Measurements from ENCODE around the gene MYOM1. TPM values are rescaled to one million over a fixed set of nuclear protein-coding genes. Genes with fewer than 3 reads are reported as not detected.

The MYOM1 gene
- total RNA-seq, 1 donor from 2014 or later: 2.4 TPM

GRCh38 chr18:3256693-3257626 lies 37.2 kb upstream of the MYOM1 start:
- no peak for DNase-seq (ENCODE audit: low spot score)
- no peaks in the 10 kb centered on the region for H3K27me3 Mint-ChIP-seq (ENCODE audit: low read depth)
- peaks cover 72% of the 10 kb centered on the region for H3K4me1 Mint-ChIP-seq (ENCODE audit: low read depth)
- no peak overlapping the region for H3K4me3 Mint-ChIP-seq (ENCODE audit: low read depth)
- H3K27ac Mint-ChIP-seq: peak overlapping the region; percentile 71
- H3K9me3 Mint-ChIP-seq: no peaks in the 10 kb centered on the region
- H3K36me3 Mint-ChIP-seq (ENCODE audit: low read depth): peaks cover 68% of the 10 kb centered on the region
- intact Hi-C loops (cut with micrococcal nuclease): no loop called here

DNA sequence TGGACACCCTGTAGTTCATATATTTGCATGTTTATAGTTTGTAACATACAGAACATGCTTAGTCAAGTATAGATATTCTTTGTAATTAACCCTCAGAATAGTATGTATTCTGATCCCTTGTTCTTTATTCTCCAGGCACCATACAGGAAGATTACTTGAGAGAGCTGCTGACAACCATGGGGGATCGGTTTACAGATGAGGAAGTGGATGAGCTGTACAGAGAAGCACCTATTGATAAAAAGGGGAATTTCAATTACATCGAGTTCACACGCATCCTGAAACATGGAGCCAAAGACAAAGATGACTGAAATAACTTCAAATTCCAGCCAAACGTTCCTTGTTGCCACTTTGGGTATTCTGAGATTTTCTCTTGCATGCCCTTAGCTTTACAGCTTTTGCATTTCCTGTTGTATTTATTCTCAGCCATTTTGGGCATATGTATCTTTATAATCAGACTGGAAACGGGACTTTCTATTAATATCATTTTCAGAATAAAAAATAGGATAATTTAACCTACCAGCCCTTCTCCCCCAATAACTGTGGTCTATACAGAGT lies 35.9 kb upstream of the MYOM1 start:
- H3K27ac Mint-ChIP-seq: peak overlapping the region; percentile 42
- H3K4me3 Mint-ChIP-seq (ENCODE audit: low read depth): no peak overlapping the region
- H3K9me3 Mint-ChIP-seq: no peaks in the 10 kb centered on the region
- intact Hi-C loops (cut with micrococcal nuclease): no loop called here
- peaks cover 76% of the 10 kb centered on the region for H3K4me1 Mint-ChIP-seq (ENCODE audit: low read depth)
- no peaks in the 10 kb centered on the region for H3K27me3 Mint-ChIP-seq (ENCODE audit: low read depth)
- no peak for DNase-seq (ENCODE audit: low spot score)
- H3K36me3 Mint-ChIP-seq (ENCODE audit: low read depth): peaks cover 69% of the 10 kb centered on the region

DNA sequence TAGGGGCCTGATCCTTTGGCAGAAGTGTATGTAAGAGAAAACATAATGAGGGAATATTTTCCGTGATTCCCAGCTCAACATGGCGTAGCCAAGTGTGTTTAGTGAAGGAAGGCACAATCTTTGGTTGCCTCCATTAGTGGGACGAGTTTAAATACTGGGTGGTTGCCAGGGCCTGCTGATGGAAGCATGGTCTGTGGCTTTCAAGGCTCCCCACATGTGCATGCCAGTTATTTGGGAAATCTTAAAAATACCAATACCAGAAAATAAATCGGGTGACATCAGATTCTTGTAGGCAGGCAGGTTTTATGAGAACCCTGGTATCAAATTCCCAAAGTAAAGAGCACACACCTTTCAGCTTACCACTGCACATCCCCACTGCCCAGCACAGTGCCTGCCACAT lies 35.0 kb upstream of the MYOM1 start:
- H3K4me3 Mint-ChIP-seq (ENCODE audit: low read depth): no peak overlapping the region
- H3K36me3 Mint-ChIP-seq (ENCODE audit: low read depth): peaks cover 77% of the 10 kb centered on the region
- H3K9me3 Mint-ChIP-seq: no peaks in the 10 kb centered on the region
- intact Hi-C loops (cut with micrococcal nuclease): no loop called here
- H3K27me3 Mint-ChIP-seq (ENCODE audit: low read depth): no peaks in the 10 kb centered on the region
- peaks cover 83% of the 10 kb centered on the region for H3K4me1 Mint-ChIP-seq (ENCODE audit: low read depth)
- DNase-seq (ENCODE audit: low spot score): no peak
- peak overlapping the region; percentile 9 for H3K27ac Mint-ChIP-seq

GRCh38 chr18:3252843-3253242 lies 33.1 kb upstream of the MYOM1 start:
- H3K4me3 Mint-ChIP-seq (ENCODE audit: low read depth): no peak overlapping the region
- peaks cover 81% of the 10 kb centered on the region for H3K36me3 Mint-ChIP-seq (ENCODE audit: low read depth)
- DNase-seq (ENCODE audit: low spot score): no peak
- H3K27ac Mint-ChIP-seq: peak overlapping the region; percentile 20
- H3K27me3 Mint-ChIP-seq (ENCODE audit: low read depth): no peaks in the 10 kb centered on the region
- intact Hi-C loops (cut with micrococcal nuclease): no loop called here
- H3K9me3 Mint-ChIP-seq: no peaks in the 10 kb centered on the region
- H3K4me1 Mint-ChIP-seq (ENCODE audit: low read depth): peaks cover 68% of the 10 kb centered on the region

GRCh38 chr18:3251963-3252277 lies 32.2 kb upstream of the MYOM1 start:
- Mint-ChIP-seq H3K4me3 (ENCODE audit: low read depth) (peak overlapping the region; percentile 49), H3K27ac (peak overlapping the region; percentile 15), H3K4me1 (ENCODE audit: low read depth) (peaks cover 59% of the 10 kb centered on the region), H3K27me3 (ENCODE audit: low read depth) (no peaks in the 10 kb centered on the region), H3K9me3 (no peaks in the 10 kb centered on the region), H3K36me3 (ENCODE audit: low read depth) (peaks cover 72% of the 10 kb centered on the region)
- no peak for DNase-seq (ENCODE audit: low spot score)
- intact Hi-C loops (cut with micrococcal nuclease): no loop called here

GRCh38 chr18:3251249-3251962 lies 31.6 kb upstream of the MYOM1 start:
- no peaks in the 10 kb centered on the region for H3K27me3 Mint-ChIP-seq (ENCODE audit: low read depth)
- peaks cover 55% of the 10 kb centered on the region for H3K4me1 Mint-ChIP-seq (ENCODE audit: low read depth)
- H3K4me3 Mint-ChIP-seq (ENCODE audit: low read depth): peak overlapping the region; percentile 49
- peak overlapping the region; percentile 15 for H3K27ac Mint-ChIP-seq
- DNase-seq (ENCODE audit: low spot score): no peak
- intact Hi-C loops (cut with micrococcal nuclease): no loop called here
- no peaks in the 10 kb centered on the region for H3K9me3 Mint-ChIP-seq
- peaks cover 67% of the 10 kb centered on the region for H3K36me3 Mint-ChIP-seq (ENCODE audit: low read depth)

DNA sequence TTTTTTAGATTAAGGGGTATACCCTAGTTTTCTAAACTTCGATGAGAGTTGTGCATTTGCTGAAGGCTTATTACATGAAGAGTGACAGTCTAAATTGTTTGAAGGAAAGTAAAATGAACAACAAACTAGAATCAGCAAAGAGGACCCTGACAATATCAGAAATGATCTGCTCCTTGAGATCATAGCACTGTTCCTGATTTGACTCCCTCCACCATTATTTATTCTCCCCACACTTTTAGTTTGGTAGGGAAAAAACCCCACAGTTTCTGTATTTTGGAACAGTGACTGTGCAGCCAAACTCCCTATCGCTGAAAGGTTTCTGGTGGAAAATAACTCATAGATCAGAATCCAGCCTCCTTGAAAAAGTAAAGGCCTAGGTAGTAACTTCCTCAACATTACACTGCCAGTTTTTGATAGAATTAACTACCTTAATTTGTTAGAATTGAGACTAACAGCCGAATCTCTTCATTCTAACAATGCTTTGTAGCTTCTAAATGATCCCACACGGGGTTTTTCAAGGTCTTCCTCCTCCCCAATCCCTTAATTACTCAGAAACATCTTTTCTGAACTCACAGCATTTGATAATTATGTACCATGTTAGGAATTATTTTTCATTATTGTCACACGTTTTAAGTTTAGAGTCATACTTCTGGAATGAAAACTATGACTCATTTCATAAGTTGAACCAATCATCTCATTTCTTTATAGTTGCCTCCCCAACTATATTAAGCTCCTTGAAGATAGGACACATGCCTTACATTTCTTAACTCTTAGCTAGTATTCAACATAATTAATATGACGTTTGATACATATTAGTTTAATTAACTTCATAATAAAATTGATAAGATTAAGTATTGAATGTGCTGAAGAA lies 30.7 kb upstream of the MYOM1 start:
- H3K9me3 Mint-ChIP-seq: no peaks in the 10 kb centered on the region
- H3K27ac Mint-ChIP-seq: peak overlapping the region; percentile 92
- no peak for DNase-seq (ENCODE audit: low spot score)
- peak overlapping the region; percentile 86 for H3K4me3 Mint-ChIP-seq (ENCODE audit: low read depth)
- intact Hi-C loops (cut with micrococcal nuclease): loop anchor here (1.0 kb wide), 1 partner anchor 11 kb away; no protein-coding TSS in a partner anchor
- no peaks in the 10 kb centered on the region for H3K27me3 Mint-ChIP-seq (ENCODE audit: low read depth)
- H3K4me1 Mint-ChIP-seq (ENCODE audit: low read depth): peaks cover 54% of the 10 kb centered on the region
- H3K36me3 Mint-ChIP-seq (ENCODE audit: low read depth): peaks cover 57% of the 10 kb centered on the region

DNA sequence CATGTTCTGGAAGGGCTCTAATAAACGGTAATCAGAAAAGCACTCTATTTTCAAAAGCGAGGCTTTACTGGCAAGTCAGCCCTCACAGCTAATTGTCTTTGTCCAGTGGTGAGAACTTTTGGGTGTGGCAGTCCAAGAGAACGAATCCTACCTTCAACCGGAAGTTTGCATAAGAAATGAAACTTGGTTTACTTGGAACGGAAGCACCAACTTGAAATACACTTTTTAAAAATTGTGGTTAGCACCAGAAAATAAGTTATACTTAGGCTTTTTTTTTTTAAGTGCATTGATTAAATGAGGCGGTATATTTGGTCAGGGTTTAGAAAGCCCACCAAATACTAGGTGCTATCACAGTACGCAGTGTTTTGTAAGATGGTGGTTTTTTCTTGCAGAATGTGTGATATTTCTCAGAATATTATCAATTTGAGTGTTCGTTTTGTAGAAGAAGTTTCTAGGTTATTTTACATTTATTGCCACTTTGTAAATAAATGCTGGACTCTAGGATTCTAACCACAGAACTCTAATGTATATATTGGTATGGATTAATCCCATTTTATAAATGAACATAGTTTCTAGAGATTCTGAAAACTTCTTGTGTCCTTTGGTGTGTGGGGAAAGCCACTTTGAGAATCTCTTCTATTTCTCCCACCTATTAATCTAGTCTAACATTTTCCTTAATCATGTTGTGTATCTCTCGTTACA lies 29.0 kb upstream of the MYOM1 start:
- Mint-ChIP-seq H3K27ac (peak overlapping the region; percentile 92), H3K27me3 (ENCODE audit: low read depth) (no peaks in the 10 kb centered on the region), H3K4me1 (ENCODE audit: low read depth) (peaks cover 52% of the 10 kb centered on the region), H3K36me3 (ENCODE audit: low read depth) (peaks cover 47% of the 10 kb centered on the region), H3K9me3 (no peaks in the 10 kb centered on the region), H3K4me3 (ENCODE audit: low read depth) (peak overlapping the region; percentile 90)
- intact Hi-C loops (cut with micrococcal nuclease): loop anchor here (5.0 kb wide), 3 partner anchors 267 to 482 kb away; partner anchors contain the start of gene EMILIN2
- peak; percentile 40 for DNase-seq (ENCODE audit: low spot score)

DNA sequence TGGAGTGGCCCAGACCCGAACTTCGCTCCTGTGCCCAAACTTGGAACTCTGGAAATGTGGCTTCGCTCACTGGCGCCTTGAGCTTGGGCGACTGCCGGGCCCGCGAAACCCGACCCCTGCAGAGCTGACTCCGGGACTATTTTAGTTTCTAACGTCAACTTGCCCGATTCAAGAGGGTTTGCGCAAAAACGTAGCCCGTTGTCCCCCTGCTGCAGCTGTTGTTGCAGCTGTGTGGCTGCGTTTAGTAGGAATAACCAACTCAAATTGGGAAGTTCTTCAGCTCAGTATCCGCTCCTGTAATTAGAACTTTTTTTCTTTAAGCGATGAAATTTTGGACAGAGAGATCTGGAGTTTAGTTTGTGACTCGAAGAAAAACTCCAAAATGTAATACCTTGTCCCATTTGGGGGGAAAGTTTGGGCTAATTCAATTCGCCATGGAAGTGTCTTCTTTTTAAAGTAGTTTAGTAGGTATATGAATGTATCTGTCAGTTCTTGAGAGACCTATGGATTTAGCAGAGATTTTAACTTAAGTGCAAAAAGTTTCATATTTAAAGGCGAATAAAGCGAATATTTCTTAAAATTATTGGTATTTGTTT lies 28.4 kb upstream of the MYOM1 start:
- Mint-ChIP-seq H3K4me3 (ENCODE audit: low read depth) (peak overlapping the region; percentile 90), H3K27ac (peak overlapping the region; percentile 92), H3K4me1 (ENCODE audit: low read depth) (peaks cover 50% of the 10 kb centered on the region), H3K27me3 (ENCODE audit: low read depth) (no peaks in the 10 kb centered on the region), H3K36me3 (ENCODE audit: low read depth) (peaks cover 42% of the 10 kb centered on the region), H3K9me3 (no peaks in the 10 kb centered on the region)
- intact Hi-C loops (cut with micrococcal nuclease): loop anchor here (5.0 kb wide), 3 partner anchors 266 to 481 kb away; partner anchors contain the start of gene EMILIN2
- DNase-seq (ENCODE audit: low spot score): no peak

DNA sequence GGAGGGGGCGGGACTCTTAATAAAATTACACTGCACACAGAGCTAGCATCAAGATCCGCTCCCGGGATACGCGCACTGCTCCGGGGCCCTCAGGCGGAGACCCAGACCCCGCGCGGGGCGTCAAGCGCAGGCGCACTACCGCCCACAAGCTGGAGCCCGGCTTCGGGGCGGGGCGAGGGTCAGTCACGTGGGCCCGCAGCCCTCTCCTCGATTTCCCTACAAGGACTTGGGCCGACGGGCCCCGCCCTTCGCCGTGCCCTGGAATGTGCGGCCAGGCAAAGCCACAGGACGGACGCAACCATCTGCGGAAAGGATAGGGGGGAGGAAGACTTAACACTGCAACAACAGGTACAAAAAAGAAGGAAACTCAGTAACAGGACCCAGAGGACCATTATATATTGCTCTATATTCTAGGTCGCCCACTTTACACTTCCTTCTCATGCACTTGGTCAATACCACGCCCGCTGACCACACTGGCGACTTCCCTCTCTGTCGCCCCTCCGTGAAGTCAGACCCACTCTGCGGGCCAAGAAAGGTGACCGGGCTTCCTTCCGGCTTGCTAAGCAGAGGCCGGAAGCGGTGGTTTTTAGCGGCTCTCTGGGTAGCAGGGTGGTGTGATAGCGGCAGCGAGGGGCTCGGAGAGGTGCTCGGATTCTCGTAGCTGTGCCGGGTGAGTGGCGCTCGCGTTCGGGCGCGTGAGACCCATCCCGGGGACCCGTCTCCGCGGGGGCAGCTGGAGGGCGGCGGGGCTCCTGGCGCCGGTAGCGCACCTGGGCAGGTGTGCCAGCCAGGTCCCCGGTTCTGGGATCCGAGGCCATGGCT lies 27.7 kb upstream of the MYOM1 start, which contains the start of gene MYL12A:
Gene MYL12A, plus strand, starts transcription at position 562 of the 822 bp plus-strand sequence. CDS start 5,447 bp downstream, outside the sequence.
- intact Hi-C loops (cut with micrococcal nuclease): loop anchor here (1.0 to 5.0 kb wide), 9 partner anchors 15 to 592 kb away; partner anchors contain the start of genes EMILIN2, LPIN2, MYL12B and SMCHD1
- Mint-ChIP-seq H3K36me3 (ENCODE audit: low read depth) (peaks cover 40% of the 10 kb centered on the region), H3K4me1 (ENCODE audit: low read depth) (peaks cover 43% of the 10 kb centered on the region), H3K27ac (peak within 1 kb of the TSS; percentile 92), H3K4me3 (ENCODE audit: low read depth) (peak within 1 kb of the TSS; percentile 90), H3K9me3 (no peaks in the 10 kb centered on the region), H3K27me3 (ENCODE audit: low read depth) (no peaks in the 10 kb centered on the region)
- peak; percentile 96 for DNase-seq (ENCODE audit: low spot score)

Measured in activated T-helper 2 cell treated with anti-CD3 and anti-CD28 coated beads, Interferon-gamma antibody, Interleukin-2, Interleukin-4, amounts not matched to agents 10 μg/mL and 5 μg/mL and 100 μg/mL, durations not matched to agents 14 hours and 24 hours and 36 hours (primary cell).